HL-60/S4 treated with phorbol 12-myristate 13-acetate at 8.2 ng/mL for 4 days and 3 days (cell line): Measurements from ENCODE around the gene ZMYND10.

Source experiments
- in situ Hi-C: fragments of 300-500 bp; cut with MboI; formaldehyde crosslinking; loops from 2 replicates; pipeline ENCODE4 v1.15.0; 2022; ENCODE audit warnings: low sequenced_read_pairs

Gene ZMYND10

GRCh38 chr3:50292159-50293078 is 53.1 kb downstream of the ZMYND10 start, which contains the start of gene IFRD2:
IFRD2 (minus strand) TSS chr3:50292429; CDS start chr3:50292274, 155 bp downstream.
- in situ Hi-C loops = no loop called here
